ENCODE data around the gene RNF32.

DNA sequence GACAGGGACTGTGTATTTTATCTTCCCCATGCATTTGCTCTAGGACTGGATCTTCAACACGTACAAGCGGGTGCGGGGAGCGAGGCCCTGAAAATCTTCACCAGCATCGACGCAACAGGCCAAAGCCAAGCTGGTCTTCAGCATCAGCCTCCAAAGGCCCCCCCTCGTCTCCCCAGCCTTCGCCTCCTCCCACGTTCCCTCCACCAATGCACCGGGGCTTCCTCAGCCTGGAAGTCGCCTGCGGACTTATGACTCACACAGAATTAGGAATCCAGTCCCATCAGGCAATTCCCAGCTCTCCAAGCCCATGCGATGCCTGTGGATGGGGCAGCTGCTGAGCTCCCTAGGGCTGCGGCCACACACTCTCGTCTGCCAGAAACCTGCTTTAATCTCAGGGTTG, 36.3 kb upstream of the RNF32 start:
- TF ChIP-seq EP300 (IDR thresholded peaks at IDR 0.05) = no peak
- TF ChIP-seq, protein P1, sequence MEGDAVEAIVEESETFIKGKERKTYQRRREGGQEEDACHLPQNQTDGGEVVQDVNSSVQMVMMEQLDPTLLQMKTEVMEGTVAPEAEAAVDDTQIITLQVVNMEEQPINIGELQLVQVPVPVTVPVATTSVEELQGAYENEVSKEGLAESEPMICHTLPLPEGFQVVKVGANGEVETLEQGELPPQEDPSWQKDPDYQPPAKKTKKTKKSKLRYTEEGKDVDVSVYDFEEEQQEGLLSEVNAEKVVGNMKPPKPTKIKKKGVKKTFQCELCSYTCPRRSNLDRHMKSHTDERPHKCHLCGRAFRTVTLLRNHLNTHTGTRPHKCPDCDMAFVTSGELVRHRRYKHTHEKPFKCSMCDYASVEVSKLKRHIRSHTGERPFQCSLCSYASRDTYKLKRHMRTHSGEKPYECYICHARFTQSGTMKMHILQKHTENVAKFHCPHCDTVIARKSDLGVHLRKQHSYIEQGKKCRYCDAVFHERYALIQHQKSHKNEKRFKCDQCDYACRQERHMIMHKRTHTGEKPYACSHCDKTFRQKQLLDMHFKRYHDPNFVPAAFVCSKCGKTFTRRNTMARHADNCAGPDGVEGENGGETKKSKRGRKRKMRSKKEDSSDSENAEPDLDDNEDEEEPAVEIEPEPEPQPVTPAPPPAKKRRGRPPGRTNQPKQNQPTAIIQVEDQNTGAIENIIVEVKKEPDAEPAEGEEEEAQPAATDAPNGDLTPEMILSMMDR (IDR thresholded peaks at IDR 0.05) = no peak
- TF ChIP-seq POLR2A (IDR thresholded peaks at IDR 0.05; ENCODE audit: low read depth) = no peak
